GM12891 (cell line): ENCODE data around the gene HSD3B7.

Experiments used
- PAX5 ChIP-seq: IDR thresholded peaks from 2 replicates; pipeline ENCODE4 v1.6.1; 2011; ENCODE audit warnings: low read length, moderate library complexity, mild to moderate bottlenecking; ENCODE audit not compliant: insufficient read depth, severe bottlenecking
- POLR2A ChIP-seq: IDR thresholded peaks from 2 replicates; pipeline ENCODE4 v1.6.1; 2011; ENCODE audit warnings: low read depth, low read length, control low read depth
- POLR2AphosphoS5 ChIP-seq: IDR thresholded peaks from 2 replicates; pipeline ENCODE4 v1.6.1; 2011; ENCODE audit warnings: low read depth, low read length, control low read depth
- SPI1 ChIP-seq: IDR thresholded peaks from 2 replicates; pipeline ENCODE4 v1.6.1; 2011; ENCODE audit warnings: low read depth, low read length, control low read depth
- TAF1 ChIP-seq: IDR thresholded peaks from 2 replicates; pipeline ENCODE4 v1.6.1; 2011; ENCODE audit warnings: low read depth, low read length, control low read depth

DNA sequence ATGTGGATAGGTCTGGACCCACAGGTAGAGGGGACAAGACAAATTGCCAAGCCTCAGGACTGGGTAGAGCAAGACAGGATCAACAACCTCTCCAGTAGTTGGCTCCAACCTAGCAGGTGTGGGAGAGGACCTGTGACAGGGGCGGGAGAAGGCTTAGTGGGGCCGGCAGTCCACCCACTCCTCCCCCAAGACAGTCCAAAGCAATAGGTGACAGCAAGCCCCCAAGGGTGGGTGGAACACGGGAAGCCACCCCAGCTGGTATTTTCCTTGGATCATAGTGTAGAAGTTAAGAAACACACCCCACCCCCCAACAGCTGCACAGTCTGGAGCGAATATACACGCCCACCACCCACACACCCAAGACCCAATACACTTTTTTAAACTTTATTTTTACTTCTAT lies 44.3 kb downstream of the HSD3B7 start:
- TF ChIP-seq TAF1 (no peak), POLR2AphosphoS5 (no peak), PAX5 (no peak), POLR2A (no peak), SPI1 (no peak)
